Activated T-helper 1 cell treated with Interleukin-2 at 50 U/mL for 16 hours (primary cell): ENCODE results near the gene SNTG2.

Source experiments
- DNase-seq: peaks from one replicate; pipeline ENCODE4 v3.0.0-alpha.2; 2020; ENCODE audit warnings: low read depth

Gene SNTG2

DNA sequence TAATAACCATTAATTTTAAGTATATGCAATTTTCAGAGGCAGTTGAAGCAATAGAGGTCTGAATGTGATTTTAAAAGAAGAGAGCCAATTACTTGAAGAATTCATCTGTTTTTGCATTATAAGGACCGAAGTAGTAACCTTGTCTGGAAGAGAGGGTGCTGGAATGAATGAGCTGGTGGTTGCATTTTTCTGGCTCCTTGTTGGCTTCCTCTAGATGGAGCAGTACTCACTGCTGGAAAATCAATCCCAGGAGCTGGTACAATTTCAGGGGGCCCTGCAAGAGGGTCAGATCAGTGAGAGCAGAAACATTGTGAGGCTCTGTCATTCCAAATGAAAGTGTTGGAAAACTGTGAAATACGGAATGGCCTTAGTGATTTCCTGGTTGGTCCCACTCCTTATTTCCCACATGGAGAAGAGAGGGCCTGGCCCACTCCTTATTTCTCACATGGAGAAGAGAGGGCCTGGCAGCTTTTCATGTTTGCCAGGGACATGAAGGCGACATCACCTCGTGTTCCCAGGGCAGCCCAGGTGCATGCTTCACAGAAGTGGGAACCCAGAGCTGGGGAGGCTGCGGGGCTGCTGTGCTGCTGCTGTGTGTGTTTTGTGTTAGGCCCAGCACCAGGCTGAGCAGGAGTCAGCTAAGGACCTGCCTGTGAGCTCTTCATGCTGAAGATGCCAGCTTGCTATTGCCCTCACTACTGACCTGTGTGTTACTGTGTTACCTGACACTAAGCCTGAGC lies 197.4 kb downstream of the SNTG2 start:
- no peak for DNase-seq

- no peak for DNase-seq
Observed at GRCh38 chr2:1150724-1151511, 200.3 kb downstream of the SNTG2 start.

DNA sequence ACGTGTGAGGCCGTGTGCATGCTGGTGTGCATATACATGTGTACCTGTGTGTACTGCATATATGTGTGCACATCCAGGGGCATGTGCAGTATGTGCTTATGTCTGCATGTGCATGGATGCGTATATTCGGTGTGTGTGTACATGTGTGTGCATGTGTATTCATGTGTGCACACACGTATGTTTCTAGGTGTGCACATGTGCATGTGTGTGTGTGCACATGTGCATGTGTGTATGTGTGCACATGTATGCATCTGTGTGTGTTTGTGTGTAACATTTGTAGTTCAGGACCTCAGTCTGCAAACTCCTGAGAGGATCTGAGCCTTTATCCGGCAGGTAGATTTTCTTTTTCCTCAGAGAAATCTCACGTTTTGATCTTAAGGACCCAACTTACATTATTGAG lies 201.7 kb downstream of the SNTG2 start:
- no peak for DNase-seq

- DNase-seq: no peak
Observed at GRCh38 chr2:1153920-1154319, 203.3 kb downstream of the SNTG2 start.

DNA sequence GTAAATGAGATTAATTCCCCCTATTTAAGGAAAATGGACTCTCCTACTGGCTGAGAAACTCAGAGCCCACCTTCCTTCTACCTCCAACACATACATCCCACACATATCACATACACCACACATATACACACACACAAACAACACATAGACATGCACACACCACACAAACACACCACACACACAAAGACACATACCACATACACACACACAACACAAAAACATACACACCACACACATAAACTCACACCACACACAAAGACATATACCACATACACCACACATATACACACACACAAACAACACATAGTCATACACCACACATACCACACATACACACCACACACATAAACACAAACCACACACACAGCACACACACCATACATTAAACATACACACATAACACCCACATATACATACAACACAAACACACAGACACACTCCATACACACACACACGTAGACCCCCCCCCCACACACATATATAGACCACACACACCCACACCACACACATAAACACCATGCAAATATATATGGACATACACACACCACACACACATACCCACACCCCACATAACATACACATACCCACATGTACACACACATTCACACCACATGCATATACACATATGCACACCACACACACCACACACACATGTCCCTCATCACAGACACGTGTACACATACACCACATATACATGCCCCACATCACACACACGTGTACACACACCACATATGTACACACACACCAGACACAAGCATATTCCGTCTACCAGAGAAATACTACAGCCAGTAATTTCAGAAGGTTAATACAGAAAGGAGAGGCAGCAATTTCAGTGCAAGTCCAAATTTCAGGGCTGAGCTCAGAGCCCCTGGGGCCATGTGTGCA lies 204.3 kb downstream of the SNTG2 start:
- no peak for DNase-seq

GRCh38 chr2:1156059-1156458 lies 205.4 kb downstream of the SNTG2 start:
- no peak for DNase-seq

DNA sequence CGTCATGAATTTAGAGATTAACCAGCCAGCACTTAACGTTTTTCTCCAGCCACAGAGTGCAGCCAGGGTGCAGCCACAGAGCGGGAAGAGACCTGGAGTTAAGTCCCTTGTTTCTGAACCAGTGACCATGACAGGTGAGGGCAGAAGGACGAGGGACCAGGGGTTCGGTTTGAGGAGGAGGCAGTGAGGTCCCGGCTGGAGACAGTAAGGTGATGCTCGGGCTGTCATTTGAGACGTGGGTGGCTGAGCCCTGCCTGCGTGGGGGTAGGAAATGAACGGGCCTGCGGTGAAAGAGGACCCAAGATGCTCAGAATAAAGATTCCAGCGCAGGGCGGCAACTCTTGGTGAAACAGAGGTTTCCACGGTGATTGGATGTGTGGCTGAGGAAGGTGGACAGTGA lies 205.9 kb downstream of the SNTG2 start:
- DNase-seq: no peak

- no peak for DNase-seq
Observed at GRCh38 chr2:1157107-1157506, 206.5 kb downstream of the SNTG2 start.

- DNase-seq: no peak
Observed at GRCh38 chr2:1159013-1159412, 208.4 kb downstream of the SNTG2 start.

- DNase-seq: no peak
Observed at GRCh38 chr2:1162246-1162645, 211.6 kb downstream of the SNTG2 start.

- DNase-seq: no peak
Observed at GRCh38 chr2:1162768-1163584, 212.3 kb downstream of the SNTG2 start.

DNA sequence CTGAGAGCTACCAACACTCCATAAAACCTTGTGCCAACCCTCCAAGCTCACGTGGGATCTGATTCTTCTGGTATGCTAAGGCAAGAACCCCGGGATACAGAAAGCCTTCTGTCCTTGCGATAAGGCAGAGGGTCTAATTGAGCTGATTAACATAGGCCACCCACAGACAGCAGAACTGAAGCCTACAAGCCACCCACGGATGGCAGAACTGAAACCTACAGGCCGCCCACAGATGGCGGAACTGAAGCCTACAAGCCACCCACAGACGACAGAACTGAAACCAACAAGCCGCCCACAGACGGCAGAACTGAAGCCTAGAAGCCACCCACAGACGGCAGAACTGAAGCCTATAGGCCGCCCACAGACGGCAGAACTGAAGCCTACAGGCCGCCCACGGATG lies 216.3 kb downstream of the SNTG2 start:
- no peak for DNase-seq

GRCh38 chr2:1168846-1169245 lies 218.2 kb downstream of the SNTG2 start:
- DNase-seq: no peak

DNA sequence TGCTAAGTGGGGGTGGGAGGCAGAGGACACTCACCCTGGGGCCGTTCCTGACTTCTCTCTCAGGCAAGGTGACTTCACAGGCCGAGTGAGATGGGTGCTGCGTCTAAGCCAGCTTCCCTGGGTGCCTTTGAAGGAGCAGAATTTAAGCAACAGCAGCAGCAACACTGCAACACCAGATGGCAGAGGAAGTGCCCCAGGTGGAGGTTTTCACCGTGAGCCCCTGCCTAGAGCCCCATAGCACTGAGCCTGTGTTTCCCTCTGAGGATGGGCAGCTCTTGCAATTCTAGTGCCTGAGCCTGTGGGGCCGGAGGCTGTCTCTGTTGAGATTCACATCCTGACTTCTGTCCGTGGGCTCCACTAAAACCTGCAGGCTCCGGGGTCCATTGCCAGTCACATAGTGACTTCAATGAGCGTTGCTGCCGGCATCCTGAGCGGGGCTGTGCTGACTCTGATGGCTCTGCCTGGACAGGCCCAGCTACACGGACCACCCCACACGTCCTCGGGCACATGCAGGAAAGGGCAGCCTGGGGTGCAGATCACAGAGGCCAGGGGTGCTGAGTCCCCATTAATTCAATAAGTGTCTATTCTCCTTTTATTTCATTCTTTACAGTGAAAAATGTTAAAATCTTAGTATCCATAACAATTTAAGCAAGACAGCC lies 218.8 kb downstream of the SNTG2 start:
- no peak for DNase-seq

GRCh38 chr2:1170241-1170640 lies 219.6 kb downstream of the SNTG2 start:
- DNase-seq: no peak

DNA sequence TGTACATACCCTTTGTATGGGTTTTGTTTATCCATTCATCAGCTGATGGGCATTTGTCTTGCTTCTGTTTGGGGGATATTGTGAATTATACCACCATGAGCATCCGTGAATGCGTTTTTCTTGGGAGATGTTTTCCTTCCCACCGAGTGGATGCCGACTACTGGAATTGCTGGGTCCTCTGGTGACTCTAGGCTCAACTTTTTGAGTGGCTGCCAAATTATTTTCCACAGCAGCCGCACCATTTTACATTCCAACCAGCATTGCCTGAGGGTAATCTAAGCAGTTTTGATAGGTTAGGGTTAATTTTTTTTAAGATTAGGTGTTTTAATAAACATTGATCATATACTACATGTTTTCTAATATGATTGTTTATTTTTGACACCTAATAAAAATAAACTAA lies 220.1 kb downstream of the SNTG2 start:
- DNase-seq: no peak

DNA sequence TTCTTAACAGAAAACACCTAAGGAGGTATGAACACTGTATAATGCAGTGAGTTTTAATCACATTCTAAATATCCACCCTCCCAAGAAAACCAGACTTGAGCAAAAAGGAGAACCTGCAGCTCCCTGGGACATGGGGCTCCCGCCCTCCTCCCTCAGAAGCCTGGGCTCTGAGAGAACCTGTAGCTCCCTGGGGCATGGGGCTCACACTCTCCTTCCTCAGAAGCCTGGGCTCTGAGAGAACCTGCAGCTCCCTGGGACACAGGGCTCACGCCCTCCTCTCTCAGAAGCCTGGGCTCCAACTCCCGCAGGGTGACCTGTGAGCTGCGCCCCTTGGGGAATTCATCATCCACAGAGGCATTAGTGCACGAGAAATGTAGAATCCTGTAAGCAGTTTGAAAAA lies 222.9 kb downstream of the SNTG2 start:
- no peak for DNase-seq

DNA sequence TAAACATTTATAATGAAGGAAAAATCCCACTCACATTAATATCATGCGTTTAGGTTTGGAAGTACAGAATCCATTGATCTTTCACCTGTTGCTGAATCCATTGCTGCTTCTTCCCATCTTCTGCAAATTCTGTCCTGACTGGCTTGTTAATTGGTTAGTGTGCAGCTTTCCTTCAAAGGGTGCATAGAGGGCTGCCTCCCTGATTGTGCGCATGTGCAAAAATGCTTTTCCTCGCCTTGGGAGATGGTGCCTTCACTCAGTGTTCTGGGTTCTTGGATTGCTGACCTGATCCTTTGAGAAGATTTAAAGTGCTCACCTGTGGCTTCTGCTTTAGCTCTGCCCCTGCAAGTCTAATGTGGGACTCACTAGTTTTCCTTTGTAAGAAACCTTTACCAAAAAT lies 231.2 kb downstream of the SNTG2 start:
- no peak for DNase-seq

GRCh38 chr2:1183300-1183699 lies 232.7 kb downstream of the SNTG2 start:
- DNase-seq: no peak

DNA sequence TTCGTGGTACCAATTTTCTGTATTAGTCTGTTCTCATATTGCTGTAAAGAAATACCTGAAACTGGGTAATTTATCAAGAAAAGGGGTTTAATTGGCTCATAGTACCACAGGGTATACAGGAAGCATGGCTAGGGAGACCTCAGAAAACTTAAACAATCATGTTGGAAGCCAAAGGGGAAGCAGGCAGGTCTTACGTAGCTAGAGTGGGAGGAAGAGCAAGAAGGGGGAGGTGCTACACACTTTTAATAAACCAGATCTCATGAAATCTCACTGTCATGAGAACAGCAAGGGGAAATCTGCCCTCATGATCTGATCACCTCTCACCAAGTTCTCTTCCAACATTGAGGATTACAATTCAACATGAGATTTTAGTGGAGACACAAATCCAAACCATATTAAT lies 235.8 kb downstream of the SNTG2 start:
- no peak for DNase-seq

- no peak for DNase-seq
Observed at GRCh38 chr2:1187189-1187588, 236.5 kb downstream of the SNTG2 start.
